ENCODE measurements around the gene COX4I2.
A peak's percentile ranks its signal among the peaks of the same experiment; 100 is the strongest.

COX4I2 gene

DNA sequence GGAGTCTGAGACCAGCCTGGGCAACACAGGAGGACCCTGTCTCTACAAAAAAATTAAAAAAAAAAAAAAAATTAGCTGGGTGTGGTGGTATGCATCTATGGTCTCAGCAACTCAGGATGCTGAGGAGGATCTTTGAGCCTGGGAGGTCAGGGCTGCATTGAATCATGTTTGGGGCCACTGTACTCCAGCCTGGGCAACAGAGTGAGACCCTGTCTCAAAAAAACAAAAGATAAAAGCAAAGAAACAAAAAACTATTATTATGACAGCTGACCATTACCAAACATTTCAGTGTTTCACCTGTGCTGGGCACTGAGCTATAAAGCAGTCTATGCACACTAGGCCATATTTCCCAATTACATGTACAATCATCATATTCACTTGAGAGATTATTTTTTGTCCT, 35.7 kb downstream of the COX4I2 start:
- no peak overlapping the region for H3K4me3 ChIP-seq (replicated peaks; ENCODE audit: low read depth, low read length)
- no peak for DNase-seq (ENCODE audit: low read depth)
- TF ChIP-seq, protein P1, sequence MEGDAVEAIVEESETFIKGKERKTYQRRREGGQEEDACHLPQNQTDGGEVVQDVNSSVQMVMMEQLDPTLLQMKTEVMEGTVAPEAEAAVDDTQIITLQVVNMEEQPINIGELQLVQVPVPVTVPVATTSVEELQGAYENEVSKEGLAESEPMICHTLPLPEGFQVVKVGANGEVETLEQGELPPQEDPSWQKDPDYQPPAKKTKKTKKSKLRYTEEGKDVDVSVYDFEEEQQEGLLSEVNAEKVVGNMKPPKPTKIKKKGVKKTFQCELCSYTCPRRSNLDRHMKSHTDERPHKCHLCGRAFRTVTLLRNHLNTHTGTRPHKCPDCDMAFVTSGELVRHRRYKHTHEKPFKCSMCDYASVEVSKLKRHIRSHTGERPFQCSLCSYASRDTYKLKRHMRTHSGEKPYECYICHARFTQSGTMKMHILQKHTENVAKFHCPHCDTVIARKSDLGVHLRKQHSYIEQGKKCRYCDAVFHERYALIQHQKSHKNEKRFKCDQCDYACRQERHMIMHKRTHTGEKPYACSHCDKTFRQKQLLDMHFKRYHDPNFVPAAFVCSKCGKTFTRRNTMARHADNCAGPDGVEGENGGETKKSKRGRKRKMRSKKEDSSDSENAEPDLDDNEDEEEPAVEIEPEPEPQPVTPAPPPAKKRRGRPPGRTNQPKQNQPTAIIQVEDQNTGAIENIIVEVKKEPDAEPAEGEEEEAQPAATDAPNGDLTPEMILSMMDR (IDR thresholded peaks at IDR 0.05; ENCODE audit: low read length, missing control alignments), result no peak

DNA sequence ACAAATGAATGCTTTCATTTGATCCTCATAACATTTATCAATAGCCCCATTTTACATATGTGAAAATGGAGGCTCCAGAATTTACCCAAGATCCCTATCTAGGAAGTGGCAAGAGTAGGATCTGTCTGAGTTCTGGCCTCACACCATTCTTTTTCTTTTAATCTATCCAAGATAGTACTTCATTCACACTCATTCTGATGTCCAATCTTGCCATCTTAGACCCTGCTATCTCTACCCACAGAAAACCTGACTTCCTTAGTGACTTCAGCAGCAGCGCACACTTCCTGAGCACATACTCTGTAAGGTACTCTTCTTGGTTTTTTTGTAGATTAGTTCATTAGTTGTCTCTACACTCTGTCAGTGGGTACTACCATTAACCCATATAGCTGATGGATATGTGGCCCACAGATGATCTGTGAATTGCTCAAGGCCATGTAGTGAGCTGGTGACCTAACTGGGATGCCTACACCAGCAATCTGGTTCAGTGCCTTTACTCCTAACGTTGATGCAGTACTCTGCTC, 36.3 kb downstream of the COX4I2 start:
- TF ChIP-seq, protein P1 (IDR thresholded peaks at IDR 0.05; ENCODE audit: low read length, missing control alignments), result no peak
- H3K4me3 ChIP-seq (replicated peaks; ENCODE audit: low read depth, low read length), result no peak overlapping the region
- DNase-seq (ENCODE audit: low read depth), result no peak

DNA sequence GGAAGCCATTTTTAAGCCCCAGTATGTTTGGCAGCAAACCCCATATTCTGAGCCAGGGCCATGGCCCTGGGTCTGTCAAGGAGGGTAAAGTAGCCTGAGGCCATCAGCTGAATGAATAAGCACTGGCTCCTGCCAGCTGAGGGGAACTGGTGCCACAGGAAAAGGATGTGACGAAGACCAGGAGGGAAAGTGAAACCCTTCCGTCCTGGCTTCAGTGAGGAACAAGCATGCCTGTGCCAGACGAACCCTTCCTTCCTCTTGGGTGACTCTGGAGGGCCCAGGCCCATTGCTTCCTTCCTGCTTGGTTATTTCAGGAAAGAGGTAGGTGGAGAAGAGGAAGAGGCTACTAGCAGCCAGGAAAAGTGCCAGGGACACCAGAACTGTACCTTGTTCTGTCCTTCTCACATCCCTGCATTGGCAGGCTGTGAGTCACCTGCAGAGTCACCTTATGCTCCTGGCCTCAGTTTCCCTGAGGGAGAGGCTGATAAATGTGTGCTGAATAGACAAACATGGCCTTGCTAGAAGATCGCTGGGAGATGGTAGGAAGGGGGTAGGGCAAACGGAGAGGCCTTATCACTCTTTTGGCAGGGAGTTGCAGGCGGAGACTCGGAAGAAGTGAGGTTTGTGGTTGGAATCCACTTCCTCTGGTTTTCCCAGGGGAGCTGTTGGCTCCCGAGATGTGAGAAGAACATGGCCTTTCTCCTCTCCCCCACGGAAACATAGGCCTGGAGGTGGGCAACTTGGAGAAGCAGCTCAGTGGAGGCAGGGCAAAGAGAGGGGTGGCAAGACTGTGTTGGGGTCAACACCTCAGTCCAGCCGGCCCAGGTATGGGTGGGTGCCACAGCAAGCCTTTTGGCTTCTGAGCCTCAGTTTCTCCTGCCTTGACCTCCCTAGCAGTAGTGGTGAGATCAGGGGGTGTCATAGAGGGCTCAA, 37.4 kb downstream of the COX4I2 start:
- peak overlapping the region; percentile 20 for H3K4me3 ChIP-seq (replicated peaks; ENCODE audit: low read depth, low read length)
- TF ChIP-seq, protein P1 (IDR thresholded peaks at IDR 0.05; ENCODE audit: low read length, missing control alignments), result no peak

DNA sequence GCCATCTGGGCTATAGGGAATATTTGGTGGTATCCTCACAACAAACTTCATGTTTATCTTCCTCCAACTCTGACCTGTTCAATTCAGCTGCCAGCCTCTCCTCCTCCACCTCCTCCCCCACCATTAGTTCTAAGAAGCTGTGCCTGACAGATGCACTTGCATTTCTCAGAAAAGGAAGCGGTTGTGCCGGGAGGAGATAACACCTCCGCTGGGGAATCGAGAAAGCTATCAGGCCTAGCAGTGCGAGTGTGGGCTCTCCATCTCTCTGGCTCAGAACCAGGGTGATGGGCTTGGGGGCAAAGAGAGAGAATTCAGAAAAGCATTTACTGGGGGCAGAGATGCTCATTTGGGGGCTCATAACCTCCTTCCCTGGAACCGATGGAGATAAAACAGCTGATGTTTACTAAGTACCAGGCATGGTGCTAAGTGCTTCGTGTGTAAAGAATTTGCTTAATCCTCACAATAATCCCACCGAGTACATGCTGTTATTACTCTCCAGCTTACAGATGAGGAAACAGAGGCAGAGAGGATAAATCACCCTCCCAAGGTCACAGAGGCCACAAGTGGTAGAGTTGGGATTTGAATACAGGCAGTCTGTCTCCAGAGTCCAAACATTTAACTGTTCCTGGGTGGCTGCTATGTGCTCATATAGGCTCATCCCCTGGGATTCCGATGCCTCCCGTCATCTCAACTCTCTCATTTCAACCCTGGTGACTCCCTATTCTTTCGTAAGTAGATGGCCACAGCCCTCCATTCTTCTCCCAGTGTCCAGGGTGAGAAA, 38.3 kb downstream of the COX4I2 start:
- TF ChIP-seq, protein P1 (IDR thresholded peaks at IDR 0.05; ENCODE audit: low read length, missing control alignments), result no peak
- DNase-seq (ENCODE audit: low read depth), result peak; percentile 71
- peak overlapping the region; percentile 20 for H3K4me3 ChIP-seq (replicated peaks; ENCODE audit: low read depth, low read length)

More for the DNA sequence above, 37.4 kb downstream of the COX4I2 start:
- DNase-seq (ENCODE audit: low read depth), result peak; percentile 93

DNA sequence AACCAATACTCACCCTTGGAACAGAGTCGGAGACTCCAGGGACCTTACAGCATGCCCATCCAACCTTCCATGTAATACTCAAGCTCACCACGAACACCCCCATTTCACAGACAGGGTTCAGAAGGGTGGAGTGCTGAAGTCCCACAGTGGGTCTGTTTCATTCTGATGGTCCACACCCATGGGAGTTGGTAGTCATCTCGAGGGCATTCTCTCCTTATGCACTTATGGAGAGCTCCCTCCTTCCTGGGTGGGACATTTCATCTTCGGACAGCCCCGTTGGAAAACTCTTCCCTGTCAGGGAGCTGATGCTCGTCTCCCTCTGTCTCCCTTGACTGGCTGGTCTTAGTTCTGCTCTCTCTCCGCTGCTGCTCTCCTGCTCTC, 38.9 kb downstream of the COX4I2 start:
- no peak overlapping the region for H3K4me3 ChIP-seq (replicated peaks; ENCODE audit: low read depth, low read length)
- TF ChIP-seq, protein P1 (IDR thresholded peaks at IDR 0.05; ENCODE audit: low read length, missing control alignments), result no peak
- no peak for DNase-seq (ENCODE audit: low read depth)

DNA sequence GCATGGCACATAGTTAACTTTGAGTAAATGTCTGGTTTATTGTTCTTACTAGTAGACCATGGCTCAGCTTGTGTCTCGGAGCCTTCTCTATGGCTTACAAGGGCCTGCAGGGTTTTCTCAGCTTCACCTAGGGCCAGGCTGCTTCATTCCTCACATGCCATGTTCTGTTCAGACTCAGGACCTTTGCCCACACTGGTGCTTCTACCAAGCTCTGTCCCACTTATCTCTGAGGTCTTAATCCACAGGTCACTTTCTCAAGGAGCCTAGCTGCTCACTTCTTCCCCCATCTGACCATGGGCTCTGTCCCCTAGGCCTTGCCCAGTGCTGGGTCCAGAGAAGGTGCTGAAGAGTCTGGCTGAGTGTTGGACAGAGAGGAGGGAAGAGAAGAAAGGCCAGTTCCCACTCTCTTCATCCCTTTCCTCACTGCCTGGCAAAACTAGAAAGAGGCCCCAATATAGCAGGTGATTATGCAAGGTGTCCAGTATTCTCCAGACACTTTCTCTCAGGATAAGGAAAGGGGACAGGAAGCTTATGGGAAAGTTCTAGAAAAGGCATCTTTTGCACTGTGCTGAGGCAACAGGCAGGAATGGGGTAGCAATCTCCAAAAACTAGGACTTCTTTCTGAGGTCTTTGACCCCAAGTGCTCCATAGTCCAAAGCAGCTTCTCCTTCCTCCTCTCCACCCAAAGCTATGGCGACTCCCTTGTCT, 40.0 kb downstream of the COX4I2 start:
- DNase-seq (ENCODE audit: low read depth), result no peak
- TF ChIP-seq, protein P1 (IDR thresholded peaks at IDR 0.05; ENCODE audit: low read length, missing control alignments), result no peak
- no peak overlapping the region for H3K4me3 ChIP-seq (replicated peaks; ENCODE audit: low read depth, low read length)

Measured in fibroblast of pulmonary artery (primary cell).